T follicular helper cell (primary cell): ENCODE results near the gene PTPRM.

ENCODE experiments used
- DNase-seq: peaks from one replicate; pipeline ENCODE4 v3.0.0-alpha.2; 2020; ENCODE audit warnings: low read depth

Gene PTPRM

GRCh38 chr18:8238507-8238906 lies 671.4 kb downstream of the PTPRM start:
- no peak for DNase-seq

- DNase-seq = no peak
These were observed 674.6 kb downstream of the PTPRM start for GRCh38 chr18:8241731-8242130.

- DNase-seq = no peak
These were observed 675.1 kb downstream of the PTPRM start for GRCh38 chr18:8242151-8242696.

- no peak for DNase-seq
These were observed 680.6 kb downstream of the PTPRM start for GRCh38 chr18:8247700-8248099.

- no peak for DNase-seq
These were observed 681.5 kb downstream of the PTPRM start for GRCh38 chr18:8248576-8248975.

GRCh38 chr18:8249811-8250210 lies 682.7 kb downstream of the PTPRM start:
- no peak for DNase-seq

GRCh38 chr18:8252371-8252770 lies 685.3 kb downstream of the PTPRM start:
- DNase-seq = no peak

- no peak for DNase-seq
These were observed 686.8 kb downstream of the PTPRM start for GRCh38 chr18:8253944-8254343.

- DNase-seq = no peak
These were observed 687.5 kb downstream of the PTPRM start for GRCh38 chr18:8254654-8255053.

GRCh38 chr18:8257851-8258434 lies 690.8 kb downstream of the PTPRM start:
- DNase-seq = no peak

GRCh38 chr18:8260319-8260718 lies 693.2 kb downstream of the PTPRM start:
- DNase-seq = no peak

- DNase-seq = no peak
These were observed 693.7 kb downstream of the PTPRM start for GRCh38 chr18:8260827-8261226.

GRCh38 chr18:8261651-8262091 lies 694.6 kb downstream of the PTPRM start:
- no peak for DNase-seq

- DNase-seq = no peak
These were observed 695.1 kb downstream of the PTPRM start for GRCh38 chr18:8262221-8262620.

GRCh38 chr18:8264116-8264515 lies 697.0 kb downstream of the PTPRM start:
- DNase-seq = no peak

GRCh38 chr18:8264861-8265411 lies 697.8 kb downstream of the PTPRM start:
- DNase-seq = no peak

GRCh38 chr18:8272254-8272653 lies 705.1 kb downstream of the PTPRM start:
- DNase-seq = no peak

GRCh38 chr18:8274370-8274769 lies 707.3 kb downstream of the PTPRM start:
- no peak for DNase-seq

- no peak for DNase-seq
These were observed 709.3 kb downstream of the PTPRM start for GRCh38 chr18:8276406-8276805.

GRCh38 chr18:8277270-8277669 lies 710.2 kb downstream of the PTPRM start:
- no peak for DNase-seq

GRCh38 chr18:8279346-8279745 lies 712.2 kb downstream of the PTPRM start:
- no peak for DNase-seq

GRCh38 chr18:8279781-8280330 lies 712.7 kb downstream of the PTPRM start:
- no peak for DNase-seq

GRCh38 chr18:8283891-8284585 lies 716.9 kb downstream of the PTPRM start:
- no peak for DNase-seq
